Liver (tissue), 9 donors: Measurements from ENCODE around the gene CHIT1. TPM values are rescaled to one million over a fixed set of nuclear protein-coding genes. Genes with fewer than 3 reads are reported as not detected.

ENCODE experiments used
- DNase-seq: peaks from one replicate; pipeline ENCODE4 v3.0.0-alpha.2; 2017; ENCODE audit warnings: low spot score
- H3K27ac ChIP-seq, 2 donors: one replicate each; pipeline ENCODE4 v1.7.0; 2013; ENCODE audit warnings: inconsistent platforms in 2 of 2, low read length in 2 of 2, control low read depth in 1 of 2, low read depth in 1 of 2, mild to moderate bottlenecking in 1 of 2
- H3K27me3 ChIP-seq, 4 donors: one replicate each; pipeline versions ENCODE4 v1.6.1 to v1.7.0; 2013; ENCODE audit warnings: low read length in 3 of 4, inconsistent platforms in 1 of 4, mild to moderate bottlenecking in 1 of 4, moderate library complexity in 1 of 4; ENCODE audit not compliant: control insufficient read depth in 4 of 4, insufficient read depth in 4 of 4
- H3K36me3 ChIP-seq, 4 donors: one replicate each; pipeline versions ENCODE4 v1.6.1 to v1.7.0; 2013; ENCODE audit warnings: low read length in 3 of 4, mild to moderate bottlenecking in 3 of 4, low read depth in 1 of 4, moderate library complexity in 1 of 4; ENCODE audit not compliant: control insufficient read depth in 4 of 4, insufficient read depth in 3 of 4
- H3K4me1 ChIP-seq, 4 donors: one replicate each; pipeline versions ENCODE4 v1.6.1 to v1.7.0; 2013; ENCODE audit warnings: low read length in 3 of 4, mild to moderate bottlenecking in 3 of 4, moderate library complexity in 1 of 4; ENCODE audit not compliant: control insufficient read depth in 4 of 4, insufficient read depth in 4 of 4
- H3K4me3 ChIP-seq, 3 donors: one replicate each; pipeline versions ENCODE4 v1.6.1 to v1.7.0; 2013; ENCODE audit warnings: low read length in 3 of 3, control low read depth in 1 of 3, low read depth in 1 of 3, mild to moderate bottlenecking in 1 of 3
- H3K9ac ChIP-seq, 2 donors: one replicate each; pipeline ENCODE4 v1.7.0; 2013; ENCODE audit warnings: low read length in 2 of 2, mild to moderate bottlenecking in 2 of 2, moderate library complexity in 2 of 2, control low read depth in 1 of 2, low read depth in 1 of 2
- H3K9me3 ChIP-seq, 4 donors: one replicate each; pipeline versions ENCODE4 v1.6.1 to v1.7.0; 2013; ENCODE audit warnings: low read length in 3 of 4; ENCODE audit not compliant: control insufficient read depth in 4 of 4
- EGR1 ChIP-seq, 2 donors: IDR thresholded peaks; 2 replicates each; pipeline ENCODE4 v1.6.1; 2016 to 2018; ENCODE audit warnings: antibody characterized with exemption in 2 of 2, low read depth in 2 of 2
- FOXA1 ChIP-seq: IDR thresholded peaks from 2 replicates; pipeline ENCODE4 v1.6.1; 2016; ENCODE audit warnings: antibody characterized with exemption
- HNF4A ChIP-seq, 2 donors: conservative IDR thresholded peaks; 2 replicates each; pipeline ENCODE4 v1.6.1; 2016; ENCODE audit warnings: antibody characterized with exemption in 2 of 2, mild to moderate bottlenecking in 2 of 2
- NR2F2 ChIP-seq: IDR thresholded peaks from 2 replicates; pipeline ENCODE4 v1.6.1; 2016; ENCODE audit warnings: antibody characterized with exemption
- RAD21 ChIP-seq, 2 donors: IDR thresholded peaks; 2 replicates each; pipeline ENCODE4 v1.6.1; 2016; ENCODE audit warnings: antibody characterized with exemption in 2 of 2, mild to moderate bottlenecking in 2 of 2
- REST ChIP-seq: IDR thresholded peaks from 2 replicates; pipeline ENCODE4 v1.6.1; 2016; ENCODE audit warnings: antibody characterized with exemption, mild to moderate bottlenecking
- RXRA ChIP-seq, 2 donors: IDR thresholded peaks; 2 replicates each; pipeline ENCODE4 v1.6.1; 2017 to 2018; ENCODE audit warnings: antibody characterized with exemption in 2 of 2, mild to moderate bottlenecking in 1 of 2
- SP1 ChIP-seq: IDR thresholded peaks from 2 replicates; pipeline ENCODE4 v1.6.1; 2018; ENCODE audit warnings: antibody characterized with exemption, mild to moderate bottlenecking
- ZBTB33 ChIP-seq: IDR thresholded peaks from 2 replicates; pipeline ENCODE4 v1.6.1; 2016; ENCODE audit warnings: antibody characterized with exemption
- WGBS: extraction: QIAGEN DNeasy Blood & Tissue Kit; methylation state at CpG from one replicate; pipeline ENCODE4 v1.1.7; 2013; 5-methylcytosine and 5-hydroxymethylcytosine counted together
- polyA plus RNA-seq, 2 donors: library from polyadenylated mRNA; stranded (reverse) in 1 of 2; unstranded in 1 of 2; fragments of 200-250 nt in 1 of 2; fragments of >200 nt in 1 of 2; fragmentation: Nextera tagmentation in 1 of 2; extraction: Ambion mirVana in 1 of 2; gene quantifications; one replicate each; pipeline versions ENCODE4 v1.2.1 to v1.2.3, GENCODE V29; 2013 to 2015
- total RNA-seq, 2 donors: library from RNA; depleted of rRNA; stranded (reverse); fragments of >200 nt; gene quantifications; one replicate each; pipeline ENCODE4 v1.2.3, GENCODE V29; 2014
- TF ChIP-seq, protein P1 (sequence below): fragments of 150-350 bp; IDR thresholded peaks from 2 replicates; pipeline ENCODE4 v1.5.1; 2017; ENCODE audit warnings: improper control_type of control experiment, low read depth, low read length; ENCODE audit not compliant: missing input control
- TF ChIP-seq, protein P2 (sequence below): IDR thresholded peaks from 2 replicates; pipeline ENCODE4 v1.6.1; 2016; ENCODE audit warnings: antibody characterized with exemption
- donor health status: healthy.
- donor health status: healthy.
- donor health status: healthy.
- donor health status: healthy.
- donor health status: healthy.

The CHIT1 gene
- total and polyA plus RNA-seq, 4 donors: under 0.01 to 0.07 TPM; not detected in 2

GRCh38 chr1:203251466-203251865 is 22.0 kb upstream of the CHIT1 start (continued):
- TF ChIP-seq, protein P1, sequence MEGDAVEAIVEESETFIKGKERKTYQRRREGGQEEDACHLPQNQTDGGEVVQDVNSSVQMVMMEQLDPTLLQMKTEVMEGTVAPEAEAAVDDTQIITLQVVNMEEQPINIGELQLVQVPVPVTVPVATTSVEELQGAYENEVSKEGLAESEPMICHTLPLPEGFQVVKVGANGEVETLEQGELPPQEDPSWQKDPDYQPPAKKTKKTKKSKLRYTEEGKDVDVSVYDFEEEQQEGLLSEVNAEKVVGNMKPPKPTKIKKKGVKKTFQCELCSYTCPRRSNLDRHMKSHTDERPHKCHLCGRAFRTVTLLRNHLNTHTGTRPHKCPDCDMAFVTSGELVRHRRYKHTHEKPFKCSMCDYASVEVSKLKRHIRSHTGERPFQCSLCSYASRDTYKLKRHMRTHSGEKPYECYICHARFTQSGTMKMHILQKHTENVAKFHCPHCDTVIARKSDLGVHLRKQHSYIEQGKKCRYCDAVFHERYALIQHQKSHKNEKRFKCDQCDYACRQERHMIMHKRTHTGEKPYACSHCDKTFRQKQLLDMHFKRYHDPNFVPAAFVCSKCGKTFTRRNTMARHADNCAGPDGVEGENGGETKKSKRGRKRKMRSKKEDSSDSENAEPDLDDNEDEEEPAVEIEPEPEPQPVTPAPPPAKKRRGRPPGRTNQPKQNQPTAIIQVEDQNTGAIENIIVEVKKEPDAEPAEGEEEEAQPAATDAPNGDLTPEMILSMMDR: no peak
- TF ChIP-seq REST: no peak

GRCh38 chr1:203250911-203251310 is 21.4 kb upstream of the CHIT1 start:
- DNase-seq: no peak
- H3K4me3 ChIP-seq: no peak overlapping the region
- no peaks in the 10 kb centered on the region for H3K27me3 ChIP-seq
- H3K4me1 ChIP-seq: no peaks in the 10 kb centered on the region
- H3K9me3 ChIP-seq: no peaks in the 10 kb centered on the region
- TF ChIP-seq, protein P1: no peak
- TF ChIP-seq NR2F2 (no peak), SP1 (no peak), RXRA (IDR thresholded peaks at IDR 0.05) (no peak), ZBTB33 (no peak), RAD21 (IDR thresholded peaks at IDR 0.05) (no peak), HNF4A (conservative IDR thresholded peaks at IDR 0.05) (no peak)
- TF ChIP-seq, protein P2, sequence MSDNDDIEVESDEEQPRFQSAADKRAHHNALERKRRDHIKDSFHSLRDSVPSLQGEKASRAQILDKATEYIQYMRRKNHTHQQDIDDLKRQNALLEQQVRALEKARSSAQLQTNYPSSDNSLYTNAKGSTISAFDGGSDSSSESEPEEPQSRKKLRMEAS: no peak
- no peaks in the 10 kb centered on the region for H3K36me3 ChIP-seq
- 74% methylated on average over 2 of the region's 2 CpGs for WGBS
- no peak overlapping the region for H3K27ac ChIP-seq
- H3K9ac ChIP-seq: no peak overlapping the region

DNA sequence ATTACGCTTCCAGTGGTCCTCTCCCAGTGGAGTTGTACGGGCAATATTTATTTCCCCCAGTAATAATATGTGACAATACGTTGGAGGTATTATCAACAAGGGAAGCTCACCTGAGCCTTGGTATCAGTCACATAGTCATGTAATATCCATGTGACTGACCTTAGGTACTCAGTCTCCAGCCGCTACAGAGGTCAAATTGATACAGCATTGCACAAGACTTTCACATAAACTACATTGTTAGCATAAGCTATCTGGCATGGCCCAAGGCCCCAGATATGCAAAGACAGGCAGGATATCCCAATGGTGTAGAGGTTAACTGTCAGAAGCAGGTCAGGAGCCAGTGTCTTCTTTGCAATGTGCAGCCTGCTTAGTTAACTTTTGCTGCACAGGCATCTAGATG is 15.3 kb upstream of the CHIT1 start:
- Histone ChIP-seq H3K4me3 (no peak overlapping the region), H3K27ac (peak overlapping the region; percentile 43 to 74), H3K36me3 (no peaks in the 10 kb centered on the region), H3K4me1 (peaks cover 0 to 8% (median 1%) of the 10 kb centered on the region in 4 donors), H3K9me3 (no peaks in the 10 kb centered on the region), H3K27me3 (no peaks in the 10 kb centered on the region), H3K9ac (no peak overlapping the region)
- WGBS: 33% methylated on average over 4 of the region's 4 CpGs
- DNase-seq: no peak
- TF ChIP-seq FOXA1: peak; percentile 79
- TF ChIP-seq ZBTB33: peak; percentile 83
- TF ChIP-seq REST: peak; percentile 65
- TF ChIP-seq EGR1 (IDR thresholded peaks at IDR 0.05; ENCODE audit: low read depth in 2 of 2): no peak
- TF ChIP-seq SP1: peak; percentile 86
